HG02759 (cell line): ENCODE measurements around the gene YDJC.
"Not testable (repeated sequence)": the region's sequence is repeated elsewhere in the genome, so short reads cannot be mapped to it uniquely, and the experiment has no call there.

Experiments
- ATAC-seq: cut with Tn5 transposase; IDR thresholded peaks from one replicate; pipeline ENCODE4 v1.9.1; 2021; ENCODE audit warnings: mild to moderate bottlenecking, moderate library complexity; ENCODE audit not compliant: unreplicated experiment

The YDJC gene

DNA sequence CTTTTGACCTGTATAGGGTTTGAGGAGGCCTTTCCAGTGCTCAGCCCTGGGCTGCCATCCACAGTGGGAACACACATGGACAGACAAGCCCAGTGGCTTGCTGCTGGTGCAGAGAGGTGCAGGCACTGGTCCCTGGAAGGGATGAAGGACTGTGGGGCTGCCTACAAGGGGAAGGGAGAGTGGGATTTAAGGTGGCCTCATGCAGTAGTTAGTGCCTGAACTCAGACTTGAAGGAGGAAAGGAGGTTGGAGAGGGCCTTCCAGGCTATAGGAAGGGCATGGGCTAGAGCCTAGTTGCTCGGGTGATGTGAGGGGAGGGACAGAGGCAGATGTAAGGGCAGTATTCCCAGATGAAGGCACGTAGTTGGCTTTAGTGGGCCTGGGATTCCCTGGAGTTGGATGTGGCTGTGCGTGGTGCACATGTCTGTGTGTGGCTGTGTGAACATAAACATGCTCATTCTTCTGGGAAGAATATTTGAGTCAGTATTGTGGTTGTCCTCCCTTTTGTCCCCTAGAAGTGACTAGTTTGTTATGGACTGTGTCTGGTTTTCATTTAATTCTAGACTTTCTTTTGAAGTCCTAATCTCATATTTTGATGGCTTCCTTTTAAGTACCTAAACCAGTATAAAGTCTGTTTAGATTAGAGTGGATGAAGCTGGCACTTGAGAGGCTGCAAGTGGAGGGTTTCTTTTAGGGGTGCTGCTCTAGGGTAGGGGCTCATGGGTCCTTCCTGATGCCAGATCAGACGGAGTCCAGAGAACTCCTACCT lies 18.4 kb downstream of the YDJC start:
- no peak for ATAC-seq

DNA sequence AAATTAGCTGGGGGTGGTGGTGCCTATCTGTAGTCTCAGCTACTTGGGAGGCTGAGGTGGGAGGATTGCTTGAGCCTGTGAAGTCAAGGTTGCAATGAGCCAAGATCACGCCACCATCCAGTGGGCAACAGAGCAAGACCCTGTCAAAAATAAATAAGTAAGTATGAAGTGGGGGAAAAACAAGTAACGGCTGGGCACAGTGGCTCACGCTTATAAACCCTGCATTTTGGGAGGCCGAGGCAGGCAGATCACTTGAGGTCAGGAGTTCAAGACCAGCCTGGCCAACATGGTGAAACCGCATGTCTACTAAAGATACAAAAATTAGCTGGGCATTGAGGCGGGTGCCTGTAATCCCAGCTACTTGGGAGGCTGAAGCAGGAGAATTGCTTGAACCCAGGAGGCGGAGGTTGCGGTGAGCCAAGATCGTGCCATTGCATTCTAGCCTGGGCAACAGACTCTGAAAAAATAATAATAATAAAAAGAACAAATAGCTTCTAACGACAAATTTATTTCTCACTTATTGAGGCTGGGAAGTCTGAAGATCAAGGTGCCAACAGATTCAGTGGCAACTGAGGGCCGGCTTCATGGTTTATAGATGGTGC lies 20.2 kb downstream of the YDJC start:
- not testable (repeated sequence) for ATAC-seq

DNA sequence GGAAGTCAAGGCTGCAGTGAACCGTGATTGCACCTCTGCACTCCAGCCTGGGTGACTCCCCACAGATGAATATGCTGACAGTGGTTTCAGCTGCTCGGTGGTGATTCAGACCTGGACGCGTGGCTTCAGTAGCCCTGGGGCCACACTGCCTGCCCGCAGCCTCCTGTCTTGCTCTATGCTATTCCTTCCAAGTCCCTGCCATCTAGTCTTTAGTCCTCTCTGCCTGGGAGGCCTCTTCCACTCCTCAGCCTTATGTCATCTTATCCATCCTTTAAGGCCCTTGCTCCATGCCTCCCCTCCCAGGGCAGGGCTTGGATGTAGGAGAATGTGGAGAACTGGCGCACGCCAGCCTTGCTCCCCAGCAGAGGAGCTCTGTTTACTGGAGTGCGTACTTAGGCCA lies 23.0 kb downstream of the YDJC start:
- no peak for ATAC-seq

DNA sequence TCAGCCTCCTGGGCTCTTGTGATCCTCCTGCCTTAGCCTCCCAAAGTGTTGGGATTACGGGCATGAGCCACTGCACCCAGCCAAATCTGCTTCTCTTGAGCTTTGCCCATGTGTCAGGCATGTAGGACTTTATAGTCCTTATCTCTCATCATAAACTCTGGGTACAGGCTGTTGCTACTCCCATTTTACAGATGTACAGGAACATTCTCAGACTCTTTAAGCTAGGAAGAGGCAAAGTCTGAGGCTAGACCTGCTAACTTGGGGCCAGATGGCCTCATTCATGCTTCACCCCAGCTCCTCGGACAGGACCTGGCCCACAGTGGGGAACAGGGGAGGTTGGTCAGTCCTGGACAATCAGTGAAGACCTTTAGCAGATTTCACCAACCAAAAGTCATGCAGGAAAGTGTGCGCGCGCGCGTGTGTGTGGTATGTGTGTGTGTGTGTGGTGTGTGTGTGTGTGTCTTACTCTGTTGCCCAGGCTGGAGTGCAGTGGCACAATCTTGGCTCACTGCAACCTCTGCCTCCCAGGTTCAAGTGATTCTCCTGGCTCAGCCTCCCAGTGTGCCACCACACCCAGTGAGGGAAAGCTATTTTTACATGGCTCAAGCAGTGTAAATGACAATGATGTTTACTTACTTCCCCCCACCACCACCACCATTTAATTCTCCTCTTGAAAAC lies 23.8 kb downstream of the YDJC start:
- ATAC-seq = no peak

DNA sequence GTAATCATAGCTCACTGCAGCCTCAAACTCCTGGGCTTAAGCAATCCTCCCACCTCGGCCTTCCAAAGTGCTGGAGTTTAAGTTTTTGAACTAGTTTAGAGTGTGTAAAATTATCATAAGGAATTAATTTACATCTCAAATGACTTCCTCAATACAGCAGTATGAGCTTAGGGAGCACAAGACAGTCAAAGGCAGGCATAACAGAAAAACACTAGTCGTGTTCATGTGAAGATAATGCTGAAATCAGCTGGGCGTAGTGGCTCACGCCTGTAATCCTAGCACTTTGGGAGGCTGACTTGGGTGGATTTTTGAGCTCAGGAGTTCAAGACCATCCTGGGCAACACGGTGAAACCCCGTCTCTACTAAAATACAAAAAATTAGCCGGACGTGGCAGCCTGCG lies 25.8 kb downstream of the YDJC start:
- no peak for ATAC-seq

DNA sequence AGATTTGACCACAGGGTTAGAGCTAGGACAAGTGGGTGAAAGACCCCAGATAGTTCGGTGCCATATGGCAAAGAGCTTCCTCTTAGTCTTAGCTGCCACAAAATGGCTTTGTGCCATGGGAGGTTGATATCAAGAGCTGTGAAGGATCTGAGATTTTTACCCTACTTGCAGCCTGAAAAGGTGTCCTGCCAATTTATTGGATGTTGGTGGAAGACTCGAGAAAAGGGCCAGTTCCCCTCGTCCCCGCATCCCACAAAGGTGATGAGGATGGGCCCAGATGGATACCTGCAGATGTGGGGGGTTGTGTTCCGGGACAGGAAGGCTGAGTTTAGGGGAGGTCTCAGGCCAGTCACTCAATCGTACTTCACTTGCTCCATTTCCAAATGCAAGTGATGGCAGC lies 27.2 kb downstream of the YDJC start:
- ATAC-seq = no peak

DNA sequence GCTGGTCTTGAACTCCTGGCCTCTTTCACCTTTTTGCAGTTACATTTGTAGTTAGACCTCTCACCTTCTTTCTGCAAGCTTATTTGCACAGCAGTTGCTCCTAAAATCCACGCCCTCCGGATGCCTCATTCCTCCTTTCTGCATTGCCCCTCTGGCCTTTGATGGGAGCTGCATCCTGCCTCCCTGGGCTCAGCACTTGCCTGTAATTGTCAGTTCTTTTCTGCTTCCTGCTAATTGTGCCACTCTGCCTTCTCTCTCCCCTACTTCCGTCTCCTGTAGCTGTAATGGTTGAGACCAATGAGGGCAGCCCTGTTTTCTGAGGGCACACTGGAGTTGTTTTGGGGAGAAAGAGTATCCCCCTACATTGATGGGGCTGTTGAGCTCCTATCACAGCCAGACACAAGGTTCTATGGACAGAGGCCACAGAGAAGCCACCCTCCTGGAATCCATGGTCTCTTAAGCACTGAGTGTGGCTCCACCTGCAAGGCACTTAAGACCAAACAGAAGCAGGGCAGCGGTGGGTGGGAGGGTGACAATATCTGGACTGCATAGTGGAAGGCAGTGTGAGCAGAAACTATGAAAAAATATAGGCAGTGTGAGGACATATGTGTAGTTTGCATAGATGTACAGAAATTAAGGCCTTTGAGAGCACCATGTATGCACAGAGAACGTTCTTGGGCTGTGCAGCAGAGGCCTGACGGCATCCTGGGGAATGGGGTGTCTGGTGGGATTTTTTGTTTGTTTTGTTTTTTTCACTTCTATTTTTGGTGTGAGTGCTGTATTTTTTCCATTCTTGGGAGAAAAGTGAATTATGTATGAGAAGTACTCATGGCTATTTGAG lies 30.5 kb downstream of the YDJC start:
- no peak for ATAC-seq

DNA sequence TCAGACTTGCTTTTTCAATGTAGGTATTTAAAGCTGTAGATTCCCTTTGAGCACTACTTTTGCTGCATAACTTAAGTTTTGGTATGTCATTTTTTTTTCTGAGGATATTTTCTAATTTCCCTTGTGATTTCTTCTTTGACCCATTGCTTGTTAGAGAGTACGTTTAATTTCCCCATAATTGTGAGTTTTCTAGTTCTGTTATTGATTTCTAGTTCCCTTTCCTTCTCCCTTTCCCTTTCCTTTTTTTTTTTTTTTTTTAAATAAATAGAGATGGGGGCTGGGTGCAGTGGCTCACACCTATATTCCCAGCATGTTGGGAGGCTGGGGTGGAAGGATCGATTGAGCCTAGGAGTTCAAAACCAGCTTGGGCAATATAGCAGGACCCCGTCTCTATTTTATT lies 31.5 kb downstream of the YDJC start:
- ATAC-seq = no peak

DNA sequence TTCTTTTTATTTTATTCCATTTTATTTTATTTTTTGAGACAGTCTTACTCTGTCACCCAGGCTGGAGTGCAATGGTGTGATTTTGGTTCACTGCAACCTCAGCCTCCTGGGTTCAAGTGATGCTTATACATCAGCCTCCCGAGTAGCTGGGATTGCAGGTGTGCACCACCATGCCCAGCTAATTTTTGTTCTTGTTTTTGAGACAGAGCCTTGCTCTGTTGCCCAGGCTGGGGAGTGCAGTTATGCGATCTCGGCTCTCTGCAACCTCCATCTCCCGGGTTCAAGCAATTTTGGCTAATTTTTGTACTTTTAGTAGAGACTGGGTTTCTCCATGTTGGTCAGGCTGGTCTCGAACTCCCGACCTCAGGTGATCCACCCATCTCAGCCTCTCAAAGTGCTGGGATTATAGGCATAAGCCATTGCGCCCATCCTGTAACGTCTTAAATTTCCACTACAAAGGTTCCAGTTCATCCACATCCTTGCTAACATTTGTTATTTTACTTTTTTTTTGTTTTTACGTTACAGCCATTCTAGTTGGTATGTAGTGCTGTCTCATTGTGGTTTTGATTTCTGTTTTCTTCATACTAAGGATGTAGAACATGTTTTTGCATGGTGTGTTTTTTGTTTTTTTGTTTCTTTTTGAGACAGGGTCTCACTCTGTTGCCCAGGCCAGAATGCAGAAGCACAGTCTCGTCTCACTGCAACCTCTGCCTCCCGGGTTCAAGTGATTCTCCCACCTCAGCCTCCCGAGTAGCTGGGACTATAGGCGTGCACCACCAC lies 33.3 kb downstream of the YDJC start:
- not testable (repeated sequence) for ATAC-seq

DNA sequence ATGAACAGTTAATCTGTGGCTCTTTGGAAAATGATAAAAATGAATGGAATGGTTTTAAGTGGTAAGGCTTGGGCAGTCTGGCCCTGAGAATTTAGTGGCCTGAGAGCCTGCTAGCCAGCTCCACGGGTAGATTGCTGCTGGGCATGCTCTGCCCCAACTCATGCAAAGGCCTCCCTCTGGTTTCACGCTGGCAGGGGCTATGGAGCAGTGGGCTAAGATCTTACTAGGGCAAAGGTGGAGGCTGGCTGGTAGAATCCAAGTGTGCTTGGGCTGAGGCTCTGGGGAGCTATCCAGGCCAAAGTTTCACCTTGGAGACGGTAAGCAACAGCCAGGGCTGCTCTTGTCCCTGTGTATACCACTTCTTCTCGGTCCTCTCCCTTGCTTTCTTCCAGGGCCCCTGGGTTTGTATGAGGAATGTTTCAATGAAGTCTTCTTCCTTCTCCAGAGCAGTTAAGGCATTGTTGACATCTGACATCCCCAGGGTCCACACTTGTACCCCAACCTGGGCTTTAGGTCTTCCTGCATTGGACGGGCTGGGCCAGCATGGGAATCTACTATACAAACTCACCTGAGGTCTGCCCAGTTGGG lies 34.9 kb downstream of the YDJC start:
- ATAC-seq = no peak

DNA sequence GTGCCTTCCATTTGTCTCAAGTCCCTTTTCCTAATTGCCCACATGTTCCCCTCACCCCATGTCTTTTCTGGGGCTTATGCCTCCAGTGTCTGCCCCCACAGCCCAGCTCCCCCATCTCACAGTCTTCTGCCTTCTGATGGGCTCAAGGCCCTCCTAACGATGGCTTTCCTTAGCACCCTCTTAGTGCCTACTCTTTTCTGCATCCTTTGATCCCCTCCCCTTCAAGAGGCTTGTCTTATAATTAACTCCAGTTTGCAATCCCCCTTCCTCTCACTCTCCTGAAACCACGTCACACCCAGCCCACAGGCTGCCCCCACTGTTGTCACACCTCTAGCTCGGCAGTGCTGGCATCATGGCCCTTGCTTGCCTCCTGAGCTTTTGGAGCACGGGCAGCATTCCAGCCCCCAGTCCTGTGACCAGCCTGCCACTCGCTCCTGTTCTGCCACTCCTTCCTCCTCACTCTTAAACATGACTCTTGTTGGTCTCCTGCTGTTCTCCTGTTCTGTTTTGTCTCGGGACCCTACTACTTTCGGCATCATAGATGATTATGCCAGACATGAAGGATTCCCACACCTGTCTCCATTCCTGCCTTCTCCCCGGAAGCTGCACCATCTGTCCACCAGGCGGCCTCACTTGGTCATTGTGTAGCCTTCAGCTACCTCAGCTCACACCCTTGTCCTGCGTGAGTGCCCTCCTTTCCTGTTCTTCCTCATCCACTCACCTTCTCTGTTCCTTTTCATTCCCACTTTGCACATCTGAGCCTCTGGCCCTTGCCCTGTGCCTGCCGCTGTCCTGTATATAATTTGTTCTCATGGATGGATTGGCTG lies 36.2 kb downstream of the YDJC start:
- ATAC-seq = no peak

DNA sequence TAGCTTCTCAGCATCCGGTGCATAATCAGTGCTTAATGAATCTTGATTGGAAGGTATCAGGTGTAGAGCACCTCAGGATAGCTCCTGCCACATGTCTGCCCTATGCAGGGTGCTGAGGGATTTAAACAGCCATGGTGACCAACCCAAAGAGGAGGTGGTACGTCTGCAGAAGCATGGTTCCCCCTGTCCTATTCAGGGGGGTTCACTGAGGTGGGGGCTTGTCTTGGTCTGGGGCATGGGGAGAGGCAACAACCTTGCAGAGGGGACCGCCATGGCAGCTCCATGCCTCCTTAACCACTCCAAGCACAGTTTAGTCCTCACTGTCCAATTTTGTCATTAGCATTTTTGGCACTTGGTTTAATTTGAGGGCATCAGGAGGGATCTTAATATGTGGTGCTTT lies 37.4 kb downstream of the YDJC start:
- no peak for ATAC-seq

DNA sequence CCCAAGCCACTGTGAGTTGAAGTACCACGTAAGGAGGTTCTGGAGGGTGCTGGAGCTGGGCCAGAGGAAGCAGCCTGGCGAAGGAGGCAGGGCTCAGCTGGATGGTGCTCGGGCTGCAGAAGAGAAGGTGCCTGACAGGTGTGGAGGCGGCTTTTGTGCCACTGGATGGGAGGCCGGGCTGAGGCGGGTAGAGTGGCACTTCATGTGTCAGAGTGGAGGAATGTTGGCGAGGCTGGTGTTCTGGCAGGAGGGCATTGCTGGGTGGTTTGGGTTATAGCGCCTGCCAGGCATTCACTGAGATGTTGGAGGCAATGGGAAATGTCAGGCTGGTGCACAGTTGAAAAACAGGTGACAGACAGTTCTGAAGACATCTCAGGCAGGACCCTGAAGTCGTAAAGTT lies 38.1 kb downstream of the YDJC start:
- ATAC-seq = no peak

DNA sequence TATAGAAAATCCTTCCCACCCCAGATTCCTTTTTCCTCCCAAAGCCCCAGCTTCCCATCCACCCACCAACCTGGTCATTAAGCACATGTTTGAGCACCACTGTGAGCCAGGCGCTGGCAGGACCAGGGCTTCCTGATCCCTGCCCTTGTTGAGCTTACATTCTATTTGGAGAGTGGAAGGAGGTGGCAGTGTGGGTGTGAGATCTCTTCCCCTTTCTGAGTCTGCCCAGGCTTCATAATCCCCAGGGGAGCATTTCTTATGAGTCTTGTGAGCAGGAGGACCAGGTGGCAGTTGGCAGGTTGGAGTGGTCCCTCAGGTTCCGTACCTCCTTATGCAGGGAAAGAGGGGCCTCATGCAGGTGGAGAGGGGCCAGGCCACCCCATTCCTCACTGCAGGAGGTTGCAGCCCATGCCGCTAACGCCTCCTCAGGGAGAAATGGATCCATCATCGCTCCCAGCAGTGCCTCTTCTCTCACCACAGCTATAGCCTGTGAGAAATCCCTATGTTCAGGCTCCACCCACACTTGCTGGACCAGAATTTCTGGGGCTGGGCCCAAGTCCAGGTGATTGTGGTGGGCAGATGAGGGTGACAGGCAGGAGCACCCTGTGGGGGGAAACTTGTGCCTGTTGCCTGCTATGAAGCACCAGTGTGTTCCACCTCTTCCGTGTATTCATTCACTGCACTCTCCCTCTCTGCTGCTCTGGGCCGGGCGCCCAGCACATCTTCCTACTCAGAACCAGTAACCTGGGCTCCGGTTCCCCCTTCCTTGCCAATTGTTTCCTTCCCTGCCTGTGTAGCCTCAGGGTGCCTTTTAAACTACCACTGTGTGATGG lies 38.8 kb downstream of the YDJC start:
- no peak for ATAC-seq

DNA sequence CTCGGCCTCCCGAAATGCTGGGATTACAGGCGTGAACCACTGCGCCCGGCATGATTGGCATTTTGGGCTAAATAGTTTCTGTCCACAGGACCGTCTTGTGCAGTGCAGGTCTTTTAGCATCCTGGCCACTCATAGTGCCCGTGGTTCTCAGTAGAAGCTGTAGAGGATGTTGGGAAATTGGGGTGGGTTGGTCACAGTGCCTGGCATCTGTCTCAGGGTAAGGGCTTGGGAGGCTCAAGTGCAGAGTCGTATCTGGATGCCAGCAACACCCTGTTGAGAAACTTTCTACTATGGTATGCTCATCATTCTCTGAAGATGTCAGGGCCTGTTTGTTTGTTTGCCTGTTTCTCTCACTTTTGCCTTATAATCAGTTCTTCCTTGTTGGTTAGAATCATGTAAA lies 40.4 kb downstream of the YDJC start:
- ATAC-seq = no peak

DNA sequence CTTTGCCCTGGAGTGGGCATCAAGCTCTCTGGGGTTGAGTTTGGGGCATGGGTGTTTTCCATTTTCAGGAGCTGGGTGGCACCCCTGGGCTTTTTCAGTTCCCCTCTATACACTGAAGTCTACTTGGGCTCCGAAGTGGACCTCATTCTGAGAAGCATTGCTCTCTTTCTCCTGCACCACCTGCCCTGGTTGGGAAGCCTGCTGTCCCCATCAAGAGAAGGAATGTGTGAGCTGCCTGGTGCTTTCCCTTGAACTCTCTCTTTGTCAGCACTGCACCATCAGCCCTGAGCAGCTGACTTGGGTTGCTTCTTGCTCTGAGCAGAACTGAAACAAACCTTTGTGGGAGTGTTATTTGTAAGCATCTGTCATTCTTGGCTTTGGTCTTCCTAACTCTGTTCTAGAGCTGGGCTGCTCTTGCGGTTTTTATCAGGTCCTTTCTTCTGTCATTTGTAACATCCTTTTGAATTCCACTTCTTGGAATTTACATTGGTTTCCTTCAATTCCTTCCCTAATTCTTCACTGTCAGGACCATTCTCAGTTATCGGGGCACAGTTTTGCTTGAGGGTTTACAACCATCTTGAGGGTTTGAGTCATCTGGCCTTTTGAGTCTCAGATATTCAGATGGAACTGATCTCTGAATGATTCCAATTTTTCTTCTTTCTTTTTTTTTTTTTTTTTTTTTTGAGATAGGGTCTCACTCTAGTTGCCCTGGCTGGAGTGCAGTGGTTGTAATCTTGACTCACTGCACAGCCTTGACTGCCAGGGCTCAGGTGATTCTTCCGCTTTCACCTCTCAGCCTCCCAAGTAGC lies 41.8 kb downstream of the YDJC start:
- peak; percentile 87 for ATAC-seq

DNA sequence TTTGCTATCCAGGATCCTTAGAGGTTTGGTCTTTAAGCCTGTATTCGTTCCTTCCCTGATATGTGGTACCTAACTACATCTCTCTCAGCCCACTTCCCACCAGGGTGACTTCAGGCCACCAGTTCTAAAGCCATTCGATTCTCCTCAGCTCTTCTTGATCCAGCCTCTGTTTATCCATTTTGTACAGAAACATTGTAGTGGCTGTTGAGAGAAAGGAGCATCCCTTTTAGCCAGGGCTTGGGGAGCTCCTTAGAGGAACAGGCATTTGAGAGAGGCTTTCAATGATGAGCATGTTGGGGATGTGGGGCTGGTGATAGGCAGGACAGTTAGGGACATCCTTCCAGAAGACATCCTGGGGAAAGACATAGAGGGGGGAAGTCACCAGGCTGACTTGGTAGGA lies 44.4 kb downstream of the YDJC start:
- ATAC-seq = no peak
